Measurements from ENCODE around the gene ZNF333. TPM values are rescaled to one million over a fixed set of nuclear protein-coding genes. Genes with fewer than 3 reads are reported as not detected.

The ZNF333 gene
- total and polyA plus RNA-seq, 2 of the 4 experiments (the other 2 are of a cell fraction) = 9.8 to 15.1 TPM

- H3K27ac ChIP-seq (ENCODE audit: insufficient read depth, low read length) = no peak overlapping the region
- no peak overlapping the region for H3K4me2 ChIP-seq (ENCODE audit: low read depth, low read length)
- no peak for TF ChIP-seq MAZ (IDR thresholded peaks at IDR 0.05; ENCODE audit: borderline replicate concordance, low read depth, low read length)
- no peak for TF ChIP-seq POLR2A (IDR thresholded peaks at IDR 0.05; ENCODE audit: low read depth, low read length)
- TF ChIP-seq RAD21 (IDR thresholded peaks at IDR 0.05; ENCODE audit: low read length) = no peak
- no peak for TF ChIP-seq ELK1 (IDR thresholded peaks at IDR 0.05; ENCODE audit: borderline replicate concordance, low read depth, low read length)
- no peak for TF ChIP-seq NFE2L2 (IDR thresholded peaks at IDR 0.05; ENCODE audit: low read depth, low read length)
- TF ChIP-seq USF2 (IDR thresholded peaks at IDR 0.05; ENCODE audit: low read depth, low read length) = no peak
- no peak for TF ChIP-seq CHD1 (IDR thresholded peaks at IDR 0.05; ENCODE audit: low read depth, low read length)
- no peak for TF ChIP-seq CTCF (conservative IDR thresholded peaks at IDR 0.05; ENCODE audit: low read depth, low read length)
- no peak for TF ChIP-seq RCOR1 (IDR thresholded peaks at IDR 0.05; ENCODE audit: insufficient replicate concordance, low read length)
- WGBS, 2 experiments (ENCODE audit: extremely low coverage in 2 of 2, insufficient read length in 1 of 2) = 66% methylated on average over 3 of the region's 4 CpGs; no CpG with 5 or more reads in 1 of the 2 experiments
- H3K14ac ChIP-seq (replicated peaks; ENCODE audit: low read depth, low read length) = no peak overlapping the region
- H2AK9ac ChIP-seq (replicated peaks; ENCODE audit: low read depth, low read length, poor library complexity) = no peak overlapping the region
- no peak overlapping the region for H4K8ac ChIP-seq (ENCODE audit: low read depth in 2 of 2, low read length in 2 of 2)
- no peaks in the 10 kb centered on the region for H3K36me3 ChIP-seq (ENCODE audit: control insufficient read depth, insufficient read depth, low read length)
- peaks cover 13% of the 10 kb centered on the region for H3K9me3 ChIP-seq (ENCODE audit: control insufficient read depth, insufficient read depth, low read length)
- no peak overlapping the region for H3K56ac ChIP-seq (ENCODE audit: extremely low read depth, insufficient read depth, low read length)
- dilution Hi-C loops (cut with HindIII; ENCODE audit: low sequenced_read_pairs, unreplicated experiment) = no loop called here
- in situ Hi-C loops (cut with MboI; ENCODE audit: low sequenced_read_pairs) = no loop called here
- ChIA-PET CTCF (no interaction called here), POLR2A (ENCODE audit: unreplicated experiment) (no interaction called here)
- no peak overlapping the region for H2AK5ac ChIP-seq (ENCODE audit: low read depth, low read length)
- DNase-seq = no peak
- no peak overlapping the region for H2AFZ ChIP-seq (replicated peaks; ENCODE audit: low read length, poor library complexity)
- H2BK5ac ChIP-seq (ENCODE audit: low read depth, low read length, poor library complexity, severe bottlenecking) = no peak overlapping the region
- H2BK15ac ChIP-seq (ENCODE audit: low read depth, low read length) = no peak overlapping the region
- no peaks in the 10 kb centered on the region for H3K4me1 ChIP-seq (ENCODE audit: control insufficient read depth, insufficient read depth, low read length)
- ATAC-seq (ENCODE audit: low read depth) = no peak
- H4K20me1 ChIP-seq (ENCODE audit: insufficient read depth, low read length) = no peaks in the 10 kb centered on the region
- no peak overlapping the region for H3K9ac ChIP-seq (ENCODE audit: low read depth, low read length)
- no peak overlapping the region for H2BK20ac ChIP-seq (ENCODE audit: low read depth, low read length)
- no peak overlapping the region for H3K23ac ChIP-seq (ENCODE audit: low read depth, low read length)
- H3K18ac ChIP-seq (ENCODE audit: low read depth, low read length) = no peak overlapping the region
- H3K79me1 ChIP-seq (ENCODE audit: low read depth in 1 of 2, low read length in 2 of 2) = no peaks in the 10 kb centered on the region
- no peak overlapping the region for H2BK120ac ChIP-seq (ENCODE audit: low read depth, low read length)
- H3K9me1 ChIP-seq (ENCODE audit: insufficient read depth, low read length) = no peaks in the 10 kb centered on the region
- H4K91ac ChIP-seq (ENCODE audit: insufficient read depth, low read depth, low read length) = no peak overlapping the region
- no peak overlapping the region for H4K5ac ChIP-seq (ENCODE audit: low read depth, low read length)
- no peak overlapping the region for H3K4ac ChIP-seq (ENCODE audit: low read depth, low read length)
- no TSS peak for BruUV-seq (replicated peaks)
- H3K27me3 ChIP-seq (ENCODE audit: control insufficient read depth, insufficient read depth, low read length) = no peaks in the 10 kb centered on the region
- no peak overlapping the region for H3K4me3 ChIP-seq (ENCODE audit: insufficient read depth, low read depth, low read length)
- intact Hi-C loops (cut with micrococcal nuclease) = no loop called here
Measured at GRCh38 chr19:14763497-14764145, 73.8 kb downstream of the ZNF333 start.

Measured in IMR-90 (cell line).